GM19395 (cell line): Measurements from ENCODE around the gene ZNF138.

ENCODE experiments used
- ATAC-seq: cut with Tn5 transposase; IDR thresholded peaks from one replicate; pipeline ENCODE4 v1.9.1; 2021; ENCODE audit warnings: mild to moderate bottlenecking, moderate library complexity; ENCODE audit not compliant: unreplicated experiment

ZNF138 gene

GRCh38 chr7:64875258-64875657 is 81.0 kb downstream of the ZNF138 start:
- ATAC-seq: no peak

GRCh38 chr7:64875658-64876406 is 81.6 kb downstream of the ZNF138 start:
- ATAC-seq: no peak

- no peak for ATAC-seq
These were observed 82.8 kb downstream of the ZNF138 start for GRCh38 chr7:64876792-64877713.

DNA sequence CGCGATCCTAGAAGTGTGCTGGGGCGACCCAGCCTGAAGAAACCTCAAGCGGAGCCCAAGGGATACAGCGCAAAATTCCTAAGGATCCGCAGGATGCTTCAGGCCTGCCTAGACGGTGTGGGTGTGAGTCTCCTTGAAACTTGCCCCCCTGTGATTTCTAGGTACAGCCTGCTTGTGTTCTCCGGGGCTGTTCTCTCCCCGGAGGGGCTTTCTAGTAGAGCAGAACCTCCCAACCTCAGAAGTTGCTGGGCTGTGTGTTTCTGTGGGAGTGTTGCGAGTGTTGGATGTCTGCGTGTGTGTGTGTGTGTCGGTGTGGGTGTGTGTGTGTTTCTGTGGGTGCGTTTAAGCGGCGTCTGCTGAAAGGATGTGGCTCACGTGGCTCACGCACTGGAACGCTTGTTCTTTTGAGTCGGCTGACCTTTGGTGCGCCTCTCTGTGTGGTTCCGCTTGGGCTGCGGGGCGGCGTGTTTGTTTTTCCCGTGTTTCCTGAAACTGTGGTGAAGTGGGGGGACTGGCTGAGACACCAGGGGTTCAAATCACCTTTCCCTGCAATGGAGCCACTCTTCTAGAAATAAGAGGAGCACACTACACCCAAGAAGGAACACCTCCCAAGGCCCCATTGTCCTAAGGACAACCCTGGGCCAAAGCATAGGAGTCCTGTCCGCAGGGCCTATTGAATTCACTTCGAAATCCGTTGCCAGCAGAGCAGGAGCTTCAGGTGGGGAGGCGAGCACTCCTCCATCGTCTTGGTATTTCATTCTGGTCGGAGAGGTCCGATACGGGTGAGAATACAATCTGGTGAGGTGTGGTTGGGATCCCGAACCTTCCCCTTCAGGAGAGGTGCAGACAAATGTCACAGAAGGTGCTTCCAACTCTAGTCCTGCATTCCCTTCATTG is 83.7 kb downstream of the ZNF138 start:
- ATAC-seq: no peak

DNA sequence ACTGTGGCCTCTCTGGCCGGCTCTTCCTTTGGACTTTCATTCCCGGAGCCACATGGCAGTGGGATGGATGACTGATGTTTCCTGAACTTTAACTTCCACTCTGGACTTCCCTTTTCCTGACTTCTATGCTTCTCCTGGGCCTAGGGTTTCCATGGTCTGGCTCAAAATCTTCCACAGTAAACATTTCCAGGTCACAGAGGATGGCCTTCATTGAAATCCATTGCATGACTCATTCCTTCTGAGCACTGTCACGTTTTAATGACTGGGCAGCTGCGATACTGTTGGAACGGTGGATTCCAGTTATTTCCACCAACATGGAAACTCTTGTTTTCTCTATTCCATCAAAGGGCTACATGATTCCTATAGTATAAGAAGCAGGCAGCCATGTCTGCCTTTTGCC is 84.5 kb downstream of the ZNF138 start:
- ATAC-seq: no peak

DNA sequence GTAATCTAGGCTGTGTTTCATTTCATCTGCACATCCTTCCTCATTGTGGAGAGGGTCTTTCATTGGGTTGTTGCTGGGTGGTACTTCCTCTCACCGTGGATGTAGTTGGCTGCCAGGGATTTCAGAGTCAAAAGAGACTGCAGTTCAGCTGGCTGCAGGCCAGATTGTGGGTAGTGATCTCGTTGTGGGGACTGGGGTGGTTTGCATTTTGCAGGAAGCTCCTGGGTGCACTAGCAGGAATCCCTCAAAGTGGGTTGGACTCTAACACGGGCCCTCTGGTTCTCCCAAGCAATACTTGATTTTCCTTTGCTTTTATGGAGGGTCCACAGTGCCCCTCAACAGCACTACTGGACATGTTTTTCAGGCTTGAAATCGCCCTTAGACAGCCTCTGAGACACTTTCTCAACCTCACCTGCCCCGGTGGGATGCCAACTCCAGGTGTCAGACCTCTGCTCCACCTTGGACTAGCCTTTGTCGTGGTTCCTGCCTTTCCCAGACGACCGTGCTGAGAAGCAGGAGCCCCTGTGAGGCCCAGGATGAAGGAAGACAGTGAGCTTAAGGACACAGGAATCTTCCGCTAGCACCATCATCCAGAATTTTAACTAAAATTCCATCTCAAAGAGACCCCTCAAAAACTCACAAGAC is 85.0 kb downstream of the ZNF138 start:
- no peak for ATAC-seq

DNA sequence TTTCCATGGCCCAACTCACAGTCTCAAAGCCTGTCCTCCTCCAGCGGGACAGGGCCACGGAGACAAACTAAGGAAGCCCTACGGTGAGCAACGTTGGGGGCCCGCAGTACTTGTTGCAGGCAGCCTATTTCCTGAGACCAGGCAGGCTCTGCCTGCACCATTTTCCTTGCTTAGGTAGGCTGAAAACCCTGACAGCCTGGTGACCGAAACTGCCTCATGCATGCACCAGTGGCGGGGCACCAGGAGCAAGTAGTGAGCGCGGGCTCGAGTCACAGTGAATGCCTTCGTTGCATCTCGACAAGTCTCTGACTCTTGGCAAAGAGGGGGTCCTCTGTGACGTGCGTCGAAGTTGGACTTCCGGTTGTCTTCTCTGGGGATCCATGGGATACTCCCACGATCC is 85.6 kb downstream of the ZNF138 start:
- no peak for ATAC-seq

GRCh38 chr7:64880322-64881297 is 86.4 kb downstream of the ZNF138 start:
- ATAC-seq: no peak

- no peak for ATAC-seq
These were observed 87.4 kb downstream of the ZNF138 start for GRCh38 chr7:64881461-64882287.

DNA sequence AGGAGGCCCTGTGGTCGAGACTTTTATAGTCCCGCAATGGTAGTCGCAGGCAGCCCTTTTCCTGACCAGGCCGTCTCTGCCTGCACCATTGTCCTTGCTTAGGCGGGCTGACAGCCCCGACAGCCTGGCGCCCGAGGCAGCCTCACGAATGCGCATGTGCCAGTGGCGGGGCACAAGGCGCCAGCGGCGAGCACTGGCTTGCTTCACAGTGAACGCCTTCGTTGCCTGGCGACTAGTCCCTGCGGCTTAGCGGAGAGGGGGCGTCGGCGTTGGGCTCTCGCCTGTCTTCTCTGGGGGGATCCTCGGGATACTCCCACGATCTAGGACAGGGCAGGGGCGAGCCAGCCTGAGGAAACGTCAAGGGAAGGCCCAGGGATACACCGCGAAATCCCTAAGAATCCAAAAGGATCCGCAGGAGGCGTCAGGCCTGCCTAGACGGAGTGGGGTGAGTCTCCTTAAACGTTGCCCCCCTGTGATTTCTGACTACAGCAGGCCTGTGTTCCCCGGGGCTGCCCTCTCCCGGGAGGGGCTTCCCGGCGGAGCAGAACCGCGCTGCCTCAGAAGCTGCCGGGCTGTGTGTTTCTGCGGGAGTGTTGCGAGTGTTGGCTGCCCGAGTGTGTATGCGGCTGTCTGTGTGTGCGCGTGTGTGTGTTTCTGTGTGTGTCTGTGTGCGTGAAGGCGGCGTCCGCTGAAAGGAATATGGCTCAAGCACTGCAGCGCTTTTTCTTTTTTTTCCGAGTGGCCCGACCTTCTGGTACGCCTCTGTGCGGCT is 88.3 kb downstream of the ZNF138 start:
- no peak for ATAC-seq
